Neural cell (in vitro differentiated cells): ENCODE measurements around the gene KIR2DL4. TPM values are rescaled to one million over a fixed set of nuclear protein-coding genes. Genes with fewer than 3 reads are reported as not detected.

Source experiments
- H2AFZ ChIP-seq: fragments of 200-600, 300-800 bp; sonication (generic), shearing (Covaris generic); 2 replicates; pipeline ENCODE4 v1.6.0; 2014; ENCODE audit warnings: low read depth, mild to moderate bottlenecking, antibody characterized with exemption, low read length, moderate library complexity
- H3F3A ChIP-seq: fragments of 200-600 bp; shearing (Covaris generic); 2 replicates; pipeline ENCODE4 v1.6.1; 2016; ENCODE audit warnings: mild to moderate bottlenecking, moderate library complexity, mixed read lengths, antibody characterized with exemption, low read length; ENCODE audit not compliant: insufficient read depth, poor library complexity, severe bottlenecking
- H3K27ac ChIP-seq: fragments of 200-600, 300-800 bp; sonication (generic), shearing (Covaris generic); 2 replicates; pipeline ENCODE4 v1.5.1; 2014; ENCODE audit warnings: mild to moderate bottlenecking, low read length, moderate library complexity
- H3K27me3 ChIP-seq: fragments of 300-800, 200-600 bp; sonication (generic), shearing (Covaris generic); 2 replicates; pipeline ENCODE4 v1.6.0; 2014; ENCODE audit warnings: mild to moderate bottlenecking, low read depth, low read length, moderate library complexity; ENCODE audit not compliant: insufficient read depth
- H3K36me3 ChIP-seq: fragments of 300-800, 200-600 bp; sonication (generic), shearing (Covaris generic); 2 replicates; pipeline ENCODE4 v1.5.1; 2014; ENCODE audit warnings: mild to moderate bottlenecking, antibody characterized with exemption, low read length, moderate library complexity; ENCODE audit not compliant: insufficient read depth
- H3K4me2 ChIP-seq: fragments of 300-800, 200-600 bp; sonication (generic), shearing (Covaris generic); 2 replicates; pipeline ENCODE4 v1.6.0; 2014; ENCODE audit warnings: mild to moderate bottlenecking, low read length
- H3K4me3 ChIP-seq: fragments of 300-800, 200-600 bp; sonication (generic), shearing (Covaris generic); 2 replicates; pipeline ENCODE4 v1.5.1; 2014; ENCODE audit warnings: mild to moderate bottlenecking, low read length, moderate library complexity
- H3K79me2 ChIP-seq: fragments of 200-600 bp; shearing (Covaris generic); replicated peaks from 2 replicates; pipeline ENCODE4 v1.6.0; 2014; ENCODE audit warnings: mild to moderate bottlenecking, low read length, moderate library complexity; ENCODE audit not compliant: insufficient read depth
- H3K9ac ChIP-seq: fragments of 300-800, 200-600 bp; sonication (generic), shearing (Covaris generic); 2 replicates; pipeline ENCODE4 v1.6.1; 2016; ENCODE audit warnings: mild to moderate bottlenecking, low read length, mixed read lengths
- H3K9me2 ChIP-seq: fragments of 200-600 bp; shearing (Covaris generic); 2 replicates; pipeline ENCODE4 v1.6.1; 2016; ENCODE audit warnings: mild to moderate bottlenecking, low read length, mixed read lengths; ENCODE audit not compliant: insufficient read depth
- H3K9me3 ChIP-seq: fragments of 200-600, 300-800 bp; sonication (generic), shearing (Covaris generic); 2 replicates; pipeline ENCODE4 v1.6.1; 2016; ENCODE audit warnings: mild to moderate bottlenecking, mixed run types, low read length, moderate library complexity, mixed read lengths
- H4K20me1 ChIP-seq: fragments of 200-600 bp; shearing (Covaris generic); 2 replicates; pipeline ENCODE4 v1.6.1; 2016; ENCODE audit warnings: mild to moderate bottlenecking, mixed run types; ENCODE audit not compliant: insufficient read depth
- EP300 ChIP-seq: fragments of 450-650 bp; conservative IDR thresholded peaks from 2 replicates; pipeline ENCODE4 v1.6.1; 2014; ENCODE audit warnings: antibody characterized with exemption, mild to moderate bottlenecking, moderate library complexity; ENCODE audit not compliant: poor library complexity, severe bottlenecking
- EZH2 ChIP-seq: fragments of 200-600, 300-800 bp; shearing (Covaris generic), sonication (generic); IDR thresholded peaks from 2 replicates; pipeline ENCODE4 v1.6.1; 2014; ENCODE audit warnings: antibody characterized with exemption, low read length, borderline replicate concordance, mild to moderate bottlenecking; ENCODE audit not compliant: insufficient read depth, poor library complexity, severe bottlenecking
- MXI1 ChIP-seq: fragments of 450-650 bp; conservative IDR thresholded peaks from 2 replicates; pipeline ENCODE4 v1.6.1; 2014; ENCODE audit warnings: antibody characterized with exemption, mild to moderate bottlenecking; ENCODE audit not compliant: poor library complexity, severe bottlenecking
- POLR2AphosphoS5 ChIP-seq: IDR thresholded peaks from 2 replicates; pipeline ENCODE4 v1.6.1; 2012
- RAD21 ChIP-seq: fragments of 450-650 bp; conservative IDR thresholded peaks from 2 replicates; pipeline ENCODE4 v1.6.1; 2014; ENCODE audit warnings: antibody characterized with exemption, mild to moderate bottlenecking, moderate library complexity
- REST ChIP-seq: IDR thresholded peaks from 2 replicates; pipeline ENCODE4 v1.6.1; 2012; ENCODE audit warnings: borderline replicate concordance
- SMC3 ChIP-seq: fragments of 450-650 bp; conservative IDR thresholded peaks from 2 replicates; pipeline ENCODE4 v1.6.1; 2014; ENCODE audit warnings: antibody characterized with exemption, mild to moderate bottlenecking, moderate library complexity; ENCODE audit not compliant: poor library complexity
- TAF1 ChIP-seq: IDR thresholded peaks from 2 replicates; pipeline ENCODE4 v1.6.1; 2012; ENCODE audit warnings: low read depth
- polyA plus RNA-seq: library from polyadenylated mRNA; depleted of rRNA; stranded (reverse); fragments of >200 nt; gene quantifications from 2 replicates; pipeline ENCODE4 v1.2.3, GENCODE V29; 2014
- TF ChIP-seq, protein P1 (sequence below): fragments of 450-650 bp; IDR thresholded peaks from 2 replicates; pipeline ENCODE4 v1.5.1; 2014; ENCODE audit warnings: antibody characterized with exemption, mild to moderate bottlenecking, moderate library complexity; ENCODE audit not compliant: poor library complexity, severe bottlenecking

Gene KIR2DL4
- polyA plus RNA-seq, 1 donor from 2014 or later = not detected

- no peak for TF ChIP-seq EZH2
- no peak for TF ChIP-seq TAF1
- no peak for TF ChIP-seq EP300
- no peak for TF ChIP-seq RAD21
- TF ChIP-seq, protein P1, sequence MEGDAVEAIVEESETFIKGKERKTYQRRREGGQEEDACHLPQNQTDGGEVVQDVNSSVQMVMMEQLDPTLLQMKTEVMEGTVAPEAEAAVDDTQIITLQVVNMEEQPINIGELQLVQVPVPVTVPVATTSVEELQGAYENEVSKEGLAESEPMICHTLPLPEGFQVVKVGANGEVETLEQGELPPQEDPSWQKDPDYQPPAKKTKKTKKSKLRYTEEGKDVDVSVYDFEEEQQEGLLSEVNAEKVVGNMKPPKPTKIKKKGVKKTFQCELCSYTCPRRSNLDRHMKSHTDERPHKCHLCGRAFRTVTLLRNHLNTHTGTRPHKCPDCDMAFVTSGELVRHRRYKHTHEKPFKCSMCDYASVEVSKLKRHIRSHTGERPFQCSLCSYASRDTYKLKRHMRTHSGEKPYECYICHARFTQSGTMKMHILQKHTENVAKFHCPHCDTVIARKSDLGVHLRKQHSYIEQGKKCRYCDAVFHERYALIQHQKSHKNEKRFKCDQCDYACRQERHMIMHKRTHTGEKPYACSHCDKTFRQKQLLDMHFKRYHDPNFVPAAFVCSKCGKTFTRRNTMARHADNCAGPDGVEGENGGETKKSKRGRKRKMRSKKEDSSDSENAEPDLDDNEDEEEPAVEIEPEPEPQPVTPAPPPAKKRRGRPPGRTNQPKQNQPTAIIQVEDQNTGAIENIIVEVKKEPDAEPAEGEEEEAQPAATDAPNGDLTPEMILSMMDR = no peak
- TF ChIP-seq POLR2AphosphoS5 = no peak
- TF ChIP-seq REST = no peak
- TF ChIP-seq MXI1 = no peak
- no peak for TF ChIP-seq SMC3
- Histone ChIP-seq H2AFZ (no peak overlapping the region), H3K27me3 (no peaks in the 10 kb centered on the region), H3K79me2 (no peaks in the 10 kb centered on the region), H3K9ac (no peak overlapping the region), H3K4me2 (no peak overlapping the region), H3K9me2 (no peaks in the 10 kb centered on the region), H3K4me3 (no peak overlapping the region), H3K27ac (no peak overlapping the region), H3K36me3 (no peaks in the 10 kb centered on the region), H3K9me3 (no peaks in the 10 kb centered on the region), H4K20me1 (no peaks in the 10 kb centered on the region), H3F3A (no peaks in the 10 kb centered on the region)
Measured at GRCh38 chr19:54792814-54793213, 10.6 kb upstream of the KIR2DL4 start.

DNA sequence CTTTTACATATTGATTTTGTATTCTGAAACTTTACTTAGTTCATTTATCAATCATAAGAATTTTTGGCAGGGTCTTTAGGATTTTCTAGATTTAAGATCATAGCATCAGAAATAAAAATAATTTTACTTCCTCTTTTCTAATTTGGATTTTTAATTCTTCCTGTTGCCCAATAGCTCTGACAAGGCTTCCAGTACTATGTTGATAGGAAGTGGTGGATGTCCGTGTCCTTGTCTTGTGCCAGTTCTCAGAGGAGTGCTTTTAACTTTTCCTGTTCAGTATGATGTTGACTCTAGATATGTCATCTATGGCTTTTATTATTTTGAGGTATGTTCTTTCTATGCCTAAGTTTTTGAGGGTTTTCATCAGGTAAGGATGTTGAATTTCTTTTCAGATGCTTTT is 7.7 kb upstream of the KIR2DL4 start:
- Histone ChIP-seq H3K27ac (no peak overlapping the region), H3K4me3 (no peak overlapping the region), H3K36me3 (no peaks in the 10 kb centered on the region), H3F3A (no peaks in the 10 kb centered on the region), H3K27me3 (no peaks in the 10 kb centered on the region), H3K79me2 (no peaks in the 10 kb centered on the region), H3K9me3 (no peaks in the 10 kb centered on the region), H3K4me2 (no peak overlapping the region), H3K9ac (no peak overlapping the region), H3K9me2 (no peaks in the 10 kb centered on the region), H2AFZ (no peak overlapping the region), H4K20me1 (no peaks in the 10 kb centered on the region)
- no peak for TF ChIP-seq TAF1
- no peak for TF ChIP-seq REST
- TF ChIP-seq, protein P1 = no peak
- TF ChIP-seq RAD21 = no peak
- no peak for TF ChIP-seq SMC3
- TF ChIP-seq EP300 = no peak
